OCI-LY1 (cell line): Measurements from ENCODE around the gene MIX23.

Experiments
- H2AFZ ChIP-seq: fragments of 200-600 bp; sonication (generic), shearing (Covaris generic); 2 replicates; pipeline ENCODE4 v1.6.0; 2014; ENCODE audit warnings: antibody characterized with exemption, mild to moderate bottlenecking, low read length
- H3F3A ChIP-seq: fragments of 200-600 bp; sonication (generic), shearing (Covaris generic); 2 replicates; pipeline ENCODE4 v1.6.0; 2014; ENCODE audit warnings: mild to moderate bottlenecking, antibody characterized with exemption, low read length, moderate library complexity; ENCODE audit not compliant: insufficient read depth
- H3K27ac ChIP-seq: fragments of 200-600 bp; sonication (generic); 2 replicates; pipeline ENCODE4 v1.5.1; 2014; ENCODE audit warnings: low read length, mixed run types, mild to moderate bottlenecking, low read depth; ENCODE audit not compliant: poor library complexity, severe bottlenecking
- H3K27me3 ChIP-seq: fragments of 200-600 bp; sonication (generic); 2 replicates; pipeline ENCODE4 v1.6.0; 2014; ENCODE audit warnings: antibody characterized with exemption, mild to moderate bottlenecking, low read length, moderate library complexity; ENCODE audit not compliant: insufficient read depth
- H3K36me3 ChIP-seq: fragments of 200-600 bp; sonication (generic); 2 replicates; pipeline ENCODE4 v1.6.1; 2014; ENCODE audit warnings: mild to moderate bottlenecking, antibody characterized with exemption, low read length, moderate library complexity, mixed read lengths; ENCODE audit not compliant: insufficient read depth
- H3K4me1 ChIP-seq: fragments of 200-600 bp; sonication (generic); 2 replicates; pipeline ENCODE4 v1.5.1; 2014; ENCODE audit warnings: mild to moderate bottlenecking, low read length, moderate library complexity; ENCODE audit not compliant: insufficient read depth, severe bottlenecking
- H3K4me2 ChIP-seq: fragments of 200-600 bp; sonication (generic), shearing (Covaris generic); 2 replicates; pipeline ENCODE4 v1.6.1; 2014; ENCODE audit warnings: low read length
- H3K4me3 ChIP-seq: fragments of 200-600 bp; sonication (generic); 2 replicates; pipeline ENCODE4 v1.5.1; 2014; ENCODE audit warnings: low read length, low read depth, mild to moderate bottlenecking, mixed read lengths; ENCODE audit not compliant: poor library complexity, severe bottlenecking
- H3K79me2 ChIP-seq: fragments of 200-600 bp; shearing (Covaris generic); 2 replicates; pipeline ENCODE4 v1.6.1; 2016; ENCODE audit warnings: mixed run types, low read length, mixed read lengths; ENCODE audit not compliant: insufficient read depth
- H3K9ac ChIP-seq: fragments of 200-600 bp; sonication (generic), shearing (Covaris generic); 2 replicates; pipeline ENCODE4 v1.6.1; 2014; ENCODE audit warnings: mild to moderate bottlenecking, low read length, mixed read lengths
- H3K9me2 ChIP-seq: fragments of 200-600 bp; sonication (generic), shearing (Covaris generic); 2 replicates; pipeline ENCODE4 v1.6.1; 2014; ENCODE audit warnings: low read depth, mild to moderate bottlenecking, low read length, mixed read lengths
- H3K9me3 ChIP-seq: fragments of 200-600 bp; shearing (Covaris generic); 2 replicates; pipeline ENCODE4 v1.6.1; 2014; ENCODE audit warnings: low read length, mixed read lengths
- H4K20me1 ChIP-seq: fragments of 200-600 bp; sonication (generic), shearing (Covaris generic); 2 replicates; pipeline ENCODE4 v1.6.0; 2016; ENCODE audit warnings: mild to moderate bottlenecking, low read length; ENCODE audit not compliant: insufficient read depth
- CTCF ChIP-seq: fragments of 200-600 bp; sonication (generic), shearing (Covaris generic); IDR thresholded peaks from 2 replicates; pipeline ENCODE4 v1.5.1; 2017; ENCODE audit warnings: mild to moderate bottlenecking, antibody characterized with exemption, low read length, moderate library complexity, mixed read lengths
- EZH2 ChIP-seq: fragments of 200-600 bp; sonication (generic), shearing (Covaris generic); IDR thresholded peaks from 2 replicates; pipeline ENCODE4 v1.8.0; 2017; ENCODE audit warnings: borderline replicate concordance, mixed run types, mild to moderate bottlenecking, antibody characterized with exemption, low read length, moderate library complexity, mixed read lengths

Gene MIX23

GRCh38 chr3:122332551-122332950 is 50.5 kb downstream of the MIX23 start:
- H3K4me2 ChIP-seq, result no peak overlapping the region
- H3K79me2 ChIP-seq, result no peaks in the 10 kb centered on the region
- H3K36me3 ChIP-seq, result no peaks in the 10 kb centered on the region
- H3K4me3 ChIP-seq, result no peak overlapping the region
- no peaks in the 10 kb centered on the region for H3K4me1 ChIP-seq
- no peaks in the 10 kb centered on the region for H4K20me1 ChIP-seq
- no peaks in the 10 kb centered on the region for H3F3A ChIP-seq
- no peak overlapping the region for H2AFZ ChIP-seq
- no peaks in the 10 kb centered on the region for H3K9me2 ChIP-seq
- TF ChIP-seq EZH2, result no peak
- TF ChIP-seq CTCF, result no peak
- H3K9me3 ChIP-seq, result no peaks in the 10 kb centered on the region
- H3K27ac ChIP-seq, result no peak overlapping the region
- H3K27me3 ChIP-seq, result 0 out of 2 replicates have a peak, but pooled peaks cover 4% of the 10 kb centered on the region
- H3K9ac ChIP-seq, result no peak overlapping the region

GRCh38 chr3:122331886-122332285 is 51.1 kb downstream of the MIX23 start:
- Histone ChIP-seq H2AFZ (no peak overlapping the region), H3K9me2 (no peaks in the 10 kb centered on the region), H3K27ac (no peak overlapping the region), H3K9me3 (no peaks in the 10 kb centered on the region), H3K9ac (no peak overlapping the region), H3K27me3 (0 out of 2 replicates have a peak, but pooled peaks cover 4% of the 10 kb centered on the region), H3K4me2 (no peak overlapping the region), H3K4me3 (no peak overlapping the region), H3K36me3 (no peaks in the 10 kb centered on the region), H4K20me1 (no peaks in the 10 kb centered on the region), H3K79me2 (no peaks in the 10 kb centered on the region), H3K4me1 (no peaks in the 10 kb centered on the region), H3F3A (no peaks in the 10 kb centered on the region)
- TF ChIP-seq EZH2, result no peak
- TF ChIP-seq CTCF, result no peak

- Histone ChIP-seq H3K4me1 (no peaks in the 10 kb centered on the region), H3K27me3 (no peaks in the 10 kb centered on the region), H3K4me2 (no peak overlapping the region), H3K9ac (no peak overlapping the region), H4K20me1 (no peaks in the 10 kb centered on the region), H3K79me2 (no peaks in the 10 kb centered on the region), H2AFZ (no peak overlapping the region), H3K9me3 (no peaks in the 10 kb centered on the region), H3F3A (no peaks in the 10 kb centered on the region), H3K27ac (no peak overlapping the region), H3K36me3 (no peaks in the 10 kb centered on the region), H3K9me2 (no peaks in the 10 kb centered on the region), H3K4me3 (no peak overlapping the region)
- TF ChIP-seq EZH2 (no peak), CTCF (no peak)
Measured at GRCh38 chr3:122325769-122326168, 57.3 kb downstream of the MIX23 start.
